ENCODE data around the gene CCDC124.
A peak's percentile ranks its signal among the peaks of the same experiment; 100 is the strongest.
"Not testable (repeated sequence)": the region's sequence is repeated elsewhere in the genome, so short reads cannot be mapped to it uniquely, and the experiment has no call there.

The CCDC124 gene

GRCh38 chr19:17932485-17933338 is at the start of gene CCDC124:
Gene CCDC124 (plus strand): TSS chr19:17933015. CDS start chr19:17936421, 3,406 bp downstream.
- peak; percentile 84 for DNase-seq (ENCODE audit: low read depth)

- no peak for DNase-seq (ENCODE audit: low read depth)
These were observed 49.0 kb upstream of the CCDC124 start for GRCh38 chr19:17883627-17884410.

GRCh38 chr19:17886515-17886914 is 46.3 kb upstream of the CCDC124 start:
- no peak for DNase-seq (ENCODE audit: low read depth)

- not testable (repeated sequence) for DNase-seq (ENCODE audit: low read depth)
These were observed 45.6 kb upstream of the CCDC124 start for GRCh38 chr19:17887221-17887620.

- DNase-seq (ENCODE audit: low read depth): no peak
These were observed 44.6 kb upstream of the CCDC124 start for GRCh38 chr19:17888260-17888659.

GRCh38 chr19:17889609-17890214 is 43.1 kb upstream of the CCDC124 start:
- DNase-seq (ENCODE audit: low read depth): no peak

GRCh38 chr19:17893766-17894165 is 39.0 kb upstream of the CCDC124 start:
- no peak for DNase-seq (ENCODE audit: low read depth)

GRCh38 chr19:17902701-17903100 is 30.1 kb upstream of the CCDC124 start:
- DNase-seq (ENCODE audit: low read depth): no peak

GRCh38 chr19:17908244-17908643 is 24.6 kb upstream of the CCDC124 start:
- DNase-seq (ENCODE audit: low read depth): no peak

GRCh38 chr19:17909003-17909732 is 23.6 kb upstream of the CCDC124 start:
- DNase-seq (ENCODE audit: low read depth): no peak

- no peak for DNase-seq (ENCODE audit: low read depth)
These were observed 21.9 kb upstream of the CCDC124 start for GRCh38 chr19:17910791-17911360.

- no peak for DNase-seq (ENCODE audit: low read depth)
These were observed 16.7 kb upstream of the CCDC124 start for GRCh38 chr19:17915940-17916593.

GRCh38 chr19:17918151-17918550 is 14.7 kb upstream of the CCDC124 start:
- DNase-seq (ENCODE audit: low read depth): not testable (repeated sequence)

GRCh38 chr19:17919122-17919521 is 13.7 kb upstream of the CCDC124 start:
- not testable (repeated sequence) for DNase-seq (ENCODE audit: low read depth)

- no peak for DNase-seq (ENCODE audit: low read depth)
These were observed 12.3 kb upstream of the CCDC124 start for GRCh38 chr19:17920527-17920926.

GRCh38 chr19:17922138-17922537 is 10.7 kb upstream of the CCDC124 start:
- no peak for DNase-seq (ENCODE audit: low read depth)

GRCh38 chr19:17926044-17926443 is 6.8 kb upstream of the CCDC124 start:
- no peak for DNase-seq (ENCODE audit: low read depth)

GRCh38 chr19:17929056-17929455 is 3.8 kb upstream of the CCDC124 start:
- DNase-seq (ENCODE audit: low read depth): no peak

- no peak for DNase-seq (ENCODE audit: low read depth)
These were observed 1.2 kb upstream of the CCDC124 start for GRCh38 chr19:17931532-17932191.

- no peak for DNase-seq (ENCODE audit: low read depth)
These were observed 757 bp downstream of the CCDC124 start for GRCh38 chr19:17933414-17934129.

All from stimulated activated CD8-positive, alpha-beta memory T cell treated with anti-CD3 and anti-CD28 coated beads, Interleukin-12 subunit alpha, Interleukin-12 subunit beta, amount 100 ng/mL, for 4 hours (primary cell).